ENCODE results near the gene ACOX3.

Gene ACOX3

GRCh38 chr4:8334786-8335460, 105.6 kb downstream of the ACOX3 start:
- DNase-seq = no peak

- DNase-seq = no peak
These were observed 106.6 kb downstream of the ACOX3 start for GRCh38 chr4:8333726-8334460.

- no peak for DNase-seq
These were observed 107.6 kb downstream of the ACOX3 start for GRCh38 chr4:8332891-8333331.

GRCh38 chr4:8332038-8332857, 108.3 kb downstream of the ACOX3 start:
- DNase-seq = no peak

- DNase-seq = no peak
These were observed 109.0 kb downstream of the ACOX3 start for GRCh38 chr4:8331575-8331955.

- DNase-seq = no peak
These were observed 109.5 kb downstream of the ACOX3 start for GRCh38 chr4:8330821-8331574.

- no peak for DNase-seq
These were observed 110.4 kb downstream of the ACOX3 start for GRCh38 chr4:8329859-8330761.

- no peak for DNase-seq
These were observed 111.0 kb downstream of the ACOX3 start for GRCh38 chr4:8329560-8329858.

- no peak for DNase-seq
These were observed 111.5 kb downstream of the ACOX3 start for GRCh38 chr4:8328866-8329559.

GRCh38 chr4:8328456-8328855, 112.1 kb downstream of the ACOX3 start:
- DNase-seq = no peak

- no peak for DNase-seq
These were observed 114.3 kb downstream of the ACOX3 start for GRCh38 chr4:8326206-8326605.

GRCh38 chr4:8325291-8325973, 115.1 kb downstream of the ACOX3 start:
- DNase-seq = no peak

GRCh38 chr4:8324640-8325239, 115.8 kb downstream of the ACOX3 start:
- no peak for DNase-seq

GRCh38 chr4:8323947-8324555, 116.5 kb downstream of the ACOX3 start:
- no peak for DNase-seq

GRCh38 chr4:8322794-8323704, 117.5 kb downstream of the ACOX3 start:
- no peak for DNase-seq

GRCh38 chr4:8321771-8322170, 118.8 kb downstream of the ACOX3 start:
- DNase-seq = no peak

- no peak for DNase-seq
These were observed 119.3 kb downstream of the ACOX3 start for GRCh38 chr4:8321220-8321619.

GRCh38 chr4:8320386-8320750, 120.2 kb downstream of the ACOX3 start:
- DNase-seq = no peak
